GM10266 (cell line): ENCODE measurements around the gene CENPM.
A peak's percentile ranks its signal among the peaks of the same experiment; 100 is the strongest.

ENCODE experiments used
- DNase-seq: peaks from one replicate; pipeline ENCODE4 v3.0.0; 2012; ENCODE audit errors: extremely low spot score
- CTCF ChIP-seq: IDR thresholded peaks from 2 replicates; pipeline ENCODE4 v1.5.1; 2012; ENCODE audit warnings: mild to moderate bottlenecking, low read depth; ENCODE audit not compliant: control insufficient read depth, insufficient read depth; ENCODE audit errors: missing control alignments

CENPM gene

DNA sequence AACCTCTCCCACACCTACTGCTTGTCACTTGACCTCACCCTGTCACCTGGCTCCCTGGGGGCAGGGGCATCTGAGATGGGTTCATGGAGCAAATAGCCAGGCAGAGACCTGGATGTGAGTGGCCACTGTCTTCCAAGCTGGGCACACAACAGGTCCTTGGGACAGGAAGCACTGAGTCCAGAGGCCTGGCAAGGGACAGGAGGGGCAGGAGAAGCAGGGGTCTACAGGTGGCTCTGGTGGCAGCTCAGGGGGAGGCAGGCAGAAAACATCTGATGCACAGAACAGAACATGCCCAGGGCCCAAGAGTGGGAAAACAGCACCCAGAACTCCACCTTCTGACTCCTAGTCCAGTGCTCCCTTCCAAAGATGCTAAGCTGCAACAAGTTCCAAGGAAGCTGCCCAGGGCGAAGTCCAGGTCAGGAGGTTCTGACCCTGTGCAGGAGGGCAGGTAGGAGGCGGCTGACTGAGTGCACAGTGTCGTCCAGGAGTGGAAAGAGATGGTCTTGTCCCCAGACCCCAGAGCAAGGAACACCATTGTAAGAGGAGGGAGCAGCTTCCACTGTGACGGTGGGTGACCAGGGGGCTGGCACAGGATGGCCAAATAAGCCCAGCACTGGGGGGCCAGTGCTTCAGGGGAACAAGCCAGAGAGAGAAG, 23.9 kb downstream of the CENPM start:
- TF ChIP-seq CTCF: no peak
- no peak for DNase-seq

- no peak for TF ChIP-seq CTCF
- no peak for DNase-seq
These were observed 24.6 kb downstream of the CENPM start for GRCh38 chr22:41922328-41922727.

DNA sequence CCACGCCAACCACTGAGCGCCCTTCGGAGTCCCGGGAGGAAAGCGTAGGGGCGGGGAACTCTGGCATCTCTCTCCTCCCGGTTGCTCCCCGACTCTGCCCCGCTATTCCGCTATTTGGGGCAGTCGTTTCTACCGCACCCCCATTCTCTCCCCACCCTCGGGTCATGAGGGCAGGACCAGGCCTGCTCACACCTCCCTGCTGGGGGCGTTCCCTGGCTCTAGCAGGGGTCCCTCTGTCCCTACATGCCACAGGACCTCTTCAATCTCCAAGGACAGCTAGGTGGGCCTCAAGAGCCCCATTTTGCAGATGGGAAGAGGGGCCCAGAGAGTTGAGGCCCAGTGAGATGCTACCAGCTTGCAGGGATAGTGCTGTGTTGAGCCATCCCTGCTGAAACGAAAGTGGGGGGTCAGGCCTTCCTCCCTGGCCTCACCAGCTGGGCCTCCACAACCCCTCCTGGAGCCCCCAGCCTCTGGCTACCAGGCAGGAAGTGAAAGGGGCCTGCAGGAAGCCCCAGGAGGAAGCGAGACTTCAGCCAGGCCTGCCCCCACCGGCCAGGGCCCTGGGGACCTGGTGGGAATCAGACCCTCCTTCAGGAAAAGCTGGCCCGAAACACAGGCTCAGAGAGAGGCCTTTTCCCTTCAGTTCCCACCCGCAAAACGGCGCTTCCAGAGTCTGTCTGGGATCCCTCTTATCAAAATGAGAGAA, 26.5 kb downstream of the CENPM start:
- peak; percentile 59 for DNase-seq
- TF ChIP-seq CTCF: no peak

GRCh38 chr22:41919357-41920224, 27.4 kb downstream of the CENPM start:
- DNase-seq: peak; percentile 91
- no peak for TF ChIP-seq CTCF

GRCh38 chr22:41917903-41918791, 28.8 kb downstream of the CENPM start:
- peak; percentile 53 for DNase-seq
- no peak for TF ChIP-seq CTCF

DNA sequence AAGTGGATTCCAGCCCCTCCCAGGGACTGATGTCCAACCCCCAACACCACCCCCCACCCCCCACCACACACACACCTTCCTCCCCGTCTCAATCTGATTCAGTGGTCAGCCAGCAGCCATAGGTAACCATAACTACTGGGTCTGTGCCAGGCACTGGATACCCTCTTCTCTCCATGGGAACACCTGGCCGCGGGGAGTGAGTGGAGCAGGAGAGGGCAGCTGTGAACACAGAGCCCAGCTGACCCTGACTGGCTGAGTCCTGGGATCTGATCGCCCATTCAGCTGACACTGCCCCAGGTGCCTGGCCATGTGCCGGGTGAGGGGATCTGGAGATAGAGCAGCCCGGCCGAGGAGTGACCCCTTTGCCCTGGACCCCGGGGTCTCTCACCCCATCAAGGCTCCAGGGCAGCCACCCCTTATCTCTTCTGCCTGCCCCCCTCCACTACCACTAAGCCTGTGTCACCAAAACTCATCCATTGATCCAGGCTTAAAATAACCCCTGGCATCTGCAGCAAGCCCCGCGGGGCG, 29.5 kb downstream of the CENPM start:
- no peak for DNase-seq
- no peak for TF ChIP-seq CTCF
